GM23248 (cell line): ENCODE data around the gene ZNF319. TPM values are rescaled to one million over a fixed set of nuclear protein-coding genes. Genes with fewer than 3 reads are reported as not detected.

Experiments used
- DNase-seq: peaks from one replicate; pipeline ENCODE4 v3.0.0-alpha.2; 2015
- H2AFZ ChIP-seq: fragments of 200-600 bp; sonication (generic); 2 replicates; pipeline ENCODE4 v1.6.1; 2016; ENCODE audit warnings: antibody characterized with exemption
- H3F3A ChIP-seq: fragments of 200-600 bp; sonication (generic); 2 replicates; pipeline ENCODE4 v1.6.1; 2016; ENCODE audit warnings: mild to moderate bottlenecking, antibody characterized with exemption, mixed run types; ENCODE audit not compliant: insufficient read depth
- H3K27ac ChIP-seq: fragments of 200-600 bp; sonication (generic); 2 replicates; pipeline ENCODE4 v1.5.1; 2016; ENCODE audit warnings: mild to moderate bottlenecking
- H3K27me3 ChIP-seq: fragments of 200-600 bp; sonication (generic); replicated peaks from 2 replicates; pipeline ENCODE4 v1.6.1; 2016; ENCODE audit warnings: mild to moderate bottlenecking; ENCODE audit not compliant: insufficient read depth
- H3K36me3 ChIP-seq: fragments of 200-600 bp; sonication (generic); 2 replicates; pipeline ENCODE4 v1.6.1; 2016; ENCODE audit warnings: low read depth, mild to moderate bottlenecking
- H3K4me1 ChIP-seq: fragments of 200-600 bp; sonication (generic); 2 replicates; pipeline ENCODE4 v1.6.1; 2016; ENCODE audit warnings: mild to moderate bottlenecking; ENCODE audit not compliant: insufficient read depth
- H3K4me2 ChIP-seq: fragments of 200-600 bp; sonication (generic); one replicate; pipeline ENCODE4 v1.6.1; 2016; ENCODE audit warnings: mild to moderate bottlenecking; ENCODE audit not compliant: unreplicated experiment
- H3K4me3 ChIP-seq: fragments of 200-600 bp; sonication (generic); 2 replicates; pipeline ENCODE4 v1.5.1; 2016; ENCODE audit warnings: mild to moderate bottlenecking
- H3K79me2 ChIP-seq: fragments of 200-600 bp; sonication (generic); 2 replicates; pipeline ENCODE4 v1.6.1; 2016; ENCODE audit warnings: mild to moderate bottlenecking; ENCODE audit not compliant: insufficient read depth
- H3K9ac ChIP-seq: fragments of 200-600 bp; sonication (generic); 2 replicates; pipeline ENCODE4 v1.6.1; 2016; ENCODE audit warnings: mild to moderate bottlenecking
- H3K9me2 ChIP-seq: fragments of 200-600 bp; sonication (generic); 2 replicates; pipeline ENCODE4 v1.6.1; 2016; ENCODE audit warnings: mixed run types, mild to moderate bottlenecking, moderate library complexity; ENCODE audit not compliant: insufficient read depth
- H3K9me3 ChIP-seq: fragments of 200-600 bp; sonication (generic); one replicate; pipeline ENCODE4 v1.6.1; 2017; ENCODE audit warnings: low read depth
- H4K20me1 ChIP-seq: fragments of 200-600 bp; sonication (generic); 2 replicates; pipeline ENCODE4 v1.6.0; 2016; ENCODE audit not compliant: insufficient read depth
- EZH2 ChIP-seq: fragments of 200-600 bp; sonication (generic); IDR thresholded peaks from 2 replicates; pipeline ENCODE4 v1.6.1; 2018; ENCODE audit warnings: antibody characterized with exemption, mild to moderate bottlenecking; ENCODE audit not compliant: insufficient read depth, poor library complexity, severe bottlenecking
- EZH2phosphoT487 ChIP-seq: fragments of 200-600 bp; sonication (generic); IDR thresholded peaks from 2 replicates; pipeline ENCODE4 v1.6.1; 2018; ENCODE audit warnings: antibody characterized with exemption, moderate library complexity, mild to moderate bottlenecking, low read depth; ENCODE audit not compliant: insufficient read depth
- WGBS, 2 experiments: methylation state at CpG; one replicate each; pipeline ENCODE4 v1.1.6; 2015 to 2017; ENCODE audit warnings: low lambda C conversion rate in 2 of 2, low coverage in 1 of 2; ENCODE audit errors: missing lambda C conversion rate in 2 of 2; 5-methylcytosine and 5-hydroxymethylcytosine counted together
- in situ Hi-C: fragments of 300-500 bp; cut with MboI; formaldehyde crosslinking; loops from 2 replicates; pipeline ENCODE4 v1.15.0; 2020
- polyA plus RNA-seq: library from polyadenylated mRNA; unstranded; fragments of >200 nt; fragmentation: Nextera tagmentation; extraction: Ambion mirVana; gene quantifications from 2 replicates; pipeline ENCODE4 v1.2.1, GENCODE V29; 2016
- total RNA-seq: library from RNA; depleted of rRNA; stranded (reverse); fragments of >200 nt; shearing (Covaris generic); gene quantifications from 2 replicates; pipeline ENCODE4 v1.2.3, GENCODE V29; 2014

ZNF319 gene
- total and polyA plus RNA-seq, 2 experiments from 2014 or later: 4.6 to 8.2 TPM

DNA sequence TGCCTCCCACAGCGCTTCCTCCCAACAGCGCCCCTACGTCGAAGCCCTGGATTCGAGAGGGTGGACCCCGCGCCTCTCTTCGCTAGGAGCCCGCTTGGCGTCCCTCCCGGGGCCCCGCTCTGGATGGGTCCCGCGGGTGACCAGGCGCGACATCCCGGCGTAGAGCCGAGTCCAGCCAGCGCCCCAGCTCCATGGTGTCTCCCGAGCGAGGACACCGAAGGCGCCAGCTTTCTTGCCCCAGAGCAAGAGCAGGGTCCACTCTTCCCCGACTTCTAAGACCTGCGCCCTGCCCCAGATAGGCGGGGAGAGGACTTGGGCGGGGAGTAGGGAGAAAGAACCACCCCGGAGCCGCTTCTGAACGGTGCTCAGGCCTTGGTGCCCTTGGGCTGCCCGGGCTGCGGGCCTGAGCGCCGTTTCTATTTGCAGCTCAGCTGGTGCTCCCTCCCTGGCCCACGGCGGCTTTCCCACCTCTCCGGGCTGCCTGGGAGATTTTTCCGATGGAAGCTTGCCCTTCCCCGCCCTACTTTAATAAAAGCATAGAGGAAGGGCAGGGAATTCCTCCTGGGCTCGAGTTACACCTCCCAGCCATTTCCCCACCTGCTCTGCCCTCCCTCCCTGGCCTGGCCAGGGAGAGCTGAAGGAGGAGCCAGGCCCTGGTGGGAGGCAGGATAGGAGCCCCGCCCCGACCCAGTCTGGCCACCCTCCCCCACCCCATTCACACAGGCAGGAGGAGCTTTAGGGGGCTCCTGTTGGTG is 26.9 kb upstream of the ZNF319 start:
- H3K9me2 ChIP-seq: no peaks in the 10 kb centered on the region
- no peaks in the 10 kb centered on the region; the same call in 1 of the 2 replicates for H3K27me3 ChIP-seq
- H3K4me1 ChIP-seq: peaks cover 8% of the 10 kb centered on the region

DNA sequence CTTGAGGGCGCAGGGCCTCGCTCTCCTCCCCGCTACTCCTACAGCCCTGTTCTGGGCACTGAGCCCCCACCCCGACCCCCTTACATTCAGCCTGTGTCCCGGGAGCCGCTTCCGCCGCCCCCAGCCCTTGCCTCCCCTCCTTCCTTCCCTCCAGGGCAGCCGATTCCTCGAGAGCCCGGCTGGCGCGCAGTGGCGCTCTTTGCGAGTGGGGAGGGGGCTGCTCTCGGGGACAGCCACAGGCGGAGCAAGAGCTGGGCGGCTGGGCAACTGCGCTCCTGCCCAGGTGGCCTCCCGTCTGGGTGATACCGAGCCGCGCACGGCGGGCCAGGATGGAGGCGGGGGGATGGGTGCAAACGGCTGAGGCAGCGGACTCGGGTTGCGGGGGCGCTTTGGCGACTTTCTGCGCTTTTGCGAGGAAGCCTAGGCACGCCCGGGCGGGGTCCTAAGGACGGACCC is 26.3 kb upstream of the ZNF319 start:
- H3K9ac ChIP-seq: no peak overlapping the region
- TF ChIP-seq EZH2phosphoT487: 0 out of 2 replicates have a peak, but pooled peaks have one; percentile 34
- TF ChIP-seq EZH2: no peak
- H3K4me3 ChIP-seq: peak overlapping the region; percentile 43
- H3K9me2 ChIP-seq: no peaks in the 10 kb centered on the region
- no peaks in the 10 kb centered on the region for H3K79me2 ChIP-seq
- H3K4me2 ChIP-seq: peak overlapping the region; percentile 55
- H3K36me3 ChIP-seq: no peaks in the 10 kb centered on the region
- H3K9me3 ChIP-seq: no peaks in the 10 kb centered on the region
- peak overlapping the region; percentile 57; the same call in 1 of the 2 replicates for H2AFZ ChIP-seq
- in situ Hi-C loops: loop anchor here (10.0 kb wide), 1 partner anchor 288 kb away; no protein-coding TSS in a partner anchor
- DNase-seq: no peak
- H3K27me3 ChIP-seq: no peaks in the 10 kb centered on the region; the same call in 1 of the 2 replicates
- WGBS, 2 experiments: 1 to 3% methylated on average over 18 to 37 of the region's 38 CpGs
- H3F3A ChIP-seq: no peaks in the 10 kb centered on the region
- H3K27ac ChIP-seq: no peak overlapping the region
- H3K4me1 ChIP-seq: peaks cover 10% of the 10 kb centered on the region
- no peaks in the 10 kb centered on the region for H4K20me1 ChIP-seq

More for the DNA sequence above, 26.9 kb upstream of the ZNF319 start:
- peak overlapping the region; percentile 43 for H3K4me3 ChIP-seq
- no peak overlapping the region for H3K27ac ChIP-seq
- H3F3A ChIP-seq: no peaks in the 10 kb centered on the region
- in situ Hi-C loops: loop anchor here (10.0 kb wide), 1 partner anchor 287 kb away; no protein-coding TSS in a partner anchor
- H3K4me2 ChIP-seq: peak overlapping the region; percentile 55
- no peaks in the 10 kb centered on the region for H3K36me3 ChIP-seq
- no peaks in the 10 kb centered on the region for H3K79me2 ChIP-seq
- H3K9ac ChIP-seq: no peak overlapping the region
- peak overlapping the region; percentile 57; the same call in 1 of the 2 replicates for H2AFZ ChIP-seq
- peak; percentile 43 for DNase-seq
- 4 to 9% methylated on average over 37 to 38 of the region's 43 CpGs for WGBS, 2 experiments
- no peaks in the 10 kb centered on the region for H4K20me1 ChIP-seq
- no peak for TF ChIP-seq EZH2phosphoT487
- no peak for TF ChIP-seq EZH2
- H3K9me3 ChIP-seq: no peaks in the 10 kb centered on the region

DNA sequence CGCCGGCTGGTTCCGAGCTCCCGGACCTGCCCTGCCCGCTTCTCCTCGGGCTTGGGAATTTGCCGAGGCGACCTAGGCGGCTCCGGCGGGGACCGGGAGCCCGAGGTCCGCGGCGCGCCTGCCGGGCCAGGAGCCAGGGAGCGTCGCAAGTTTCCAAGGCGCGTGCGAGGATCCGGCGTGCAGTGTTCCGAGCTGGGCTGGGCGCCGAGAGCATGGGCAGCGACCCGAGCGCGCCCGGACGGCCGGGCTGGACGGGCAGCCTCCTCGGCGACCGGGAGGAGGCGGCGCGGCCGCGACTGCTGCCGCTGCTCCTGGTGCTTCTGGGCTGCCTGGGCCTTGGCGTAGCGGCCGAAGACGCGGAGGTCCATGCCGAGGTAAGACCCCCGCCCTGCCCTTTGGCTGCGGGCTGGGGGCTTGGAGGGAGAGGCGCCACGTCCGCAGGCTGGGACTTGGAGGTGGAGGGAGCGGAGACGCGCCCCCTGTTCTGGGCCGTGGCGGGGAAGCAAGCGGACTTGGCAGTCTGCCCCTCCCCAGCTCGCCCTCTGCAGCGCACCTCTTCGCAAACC is 25.8 kb upstream of the ZNF319 start:
- H2AFZ ChIP-seq: peak overlapping the region; percentile 57
- peak overlapping the region; percentile 68 for H3K4me3 ChIP-seq
- no peak overlapping the region for H3K9ac ChIP-seq
- peaks cover 10% of the 10 kb centered on the region for H3K4me1 ChIP-seq
- no peaks in the 10 kb centered on the region for H3F3A ChIP-seq
- no peaks in the 10 kb centered on the region for H3K9me2 ChIP-seq
- WGBS, 2 experiments: 2% methylated on average over 40 to 58 of the region's 65 CpGs
- H3K27ac ChIP-seq: no peak overlapping the region
- peak overlapping the region; percentile 72 for H3K4me2 ChIP-seq
- peak; percentile 67 for DNase-seq
- no peaks in the 10 kb centered on the region for H4K20me1 ChIP-seq
- no peaks in the 10 kb centered on the region; the same call in 1 of the 2 replicates for H3K27me3 ChIP-seq
- no peaks in the 10 kb centered on the region for H3K79me2 ChIP-seq
- no peaks in the 10 kb centered on the region for H3K9me3 ChIP-seq
- TF ChIP-seq EZH2phosphoT487: no peak
- no peak for TF ChIP-seq EZH2
- H3K36me3 ChIP-seq: no peaks in the 10 kb centered on the region
- in situ Hi-C loops: loop anchor here (10.0 kb wide), 1 partner anchor 289 kb away; no protein-coding TSS in a partner anchor

DNA sequence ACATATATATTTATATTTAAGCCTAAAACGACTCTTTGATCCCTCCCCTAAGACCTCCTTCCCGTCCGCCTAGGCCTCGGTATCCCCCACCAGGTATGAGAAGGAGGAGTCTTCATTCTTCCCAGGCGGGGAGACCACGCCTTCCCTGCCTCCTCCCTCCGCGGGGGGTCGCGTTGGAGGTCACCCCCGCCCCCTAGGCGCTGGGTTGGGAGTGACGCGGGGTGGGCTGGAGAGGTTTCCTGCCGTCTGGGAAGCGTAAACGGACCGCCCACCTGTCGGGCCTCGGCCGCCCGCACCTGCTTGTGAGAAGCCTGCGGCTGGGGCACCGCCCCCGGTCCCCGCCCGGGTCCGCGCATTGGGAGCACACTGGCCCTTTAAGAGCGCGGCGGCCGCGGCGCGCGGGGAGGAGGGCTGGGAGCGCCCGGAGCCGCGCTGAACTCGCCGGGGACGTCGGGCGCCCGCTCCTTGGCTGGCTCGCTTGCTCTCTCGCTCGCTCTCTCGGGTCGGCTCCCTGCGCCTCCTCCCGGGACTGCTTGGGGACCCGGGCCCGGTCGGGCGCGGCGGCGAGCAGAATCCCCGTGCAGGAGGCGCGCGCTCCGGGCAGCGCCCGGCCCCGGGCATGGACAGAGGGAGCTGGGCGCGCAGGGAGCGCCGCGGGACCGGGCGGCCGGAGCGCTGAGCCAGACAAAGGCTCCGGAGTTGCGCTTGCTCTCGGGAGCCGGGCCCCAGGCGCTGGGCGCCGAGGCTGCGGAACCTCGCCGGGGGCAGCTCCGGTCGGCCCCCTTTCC is 25.1 kb upstream of the ZNF319 start, which contains the start of gene MMP15:
TSS of gene MMP15 (plus strand) at position 404 of the 788 bp plus-strand sequence. CDS start 597 bp downstream, outside the sequence.
- peak; percentile 73 for DNase-seq
- WGBS, 2 experiments: 1% methylated on average over 45 to 73 of the region's 90 CpGs
- no peaks in the 10 kb centered on the region for H4K20me1 ChIP-seq

More for the DNA sequence above, 25.1 kb upstream of the ZNF319 start, which contains the start of gene MMP15:
- TF ChIP-seq EZH2 (no peak), EZH2phosphoT487 (no peak)
- Histone ChIP-seq H3K4me1 (peaks cover 10% of the 10 kb centered on the region), H3K9me2 (no peaks in the 10 kb centered on the region), H3K27ac (no peak within 1 kb of the TSS), H3K9ac (no peak within 1 kb of the TSS), H3K27me3 (no peaks in the 10 kb centered on the region; the same call in 1 of the 2 replicates), H3K9me3 (no peaks in the 10 kb centered on the region), H2AFZ (peak within 1 kb of the TSS; percentile 57), H3K79me2 (no peaks in the 10 kb centered on the region), H3K4me2 (peak within 1 kb of the TSS; percentile 72), H3F3A (no peaks in the 10 kb centered on the region), H3K4me3 (peak within 1 kb of the TSS; percentile 68), H3K36me3 (no peaks in the 10 kb centered on the region)
- in situ Hi-C loops: loop anchor here (10.0 kb wide), 1 partner anchor 289 kb away; no protein-coding TSS in a partner anchor
